ENCODE measurements around the gene S100A9. TPM values are rescaled to one million over a fixed set of nuclear protein-coding genes. Genes with fewer than 3 reads are reported as not detected.
"Not testable (repeated sequence)": the region's sequence is repeated elsewhere in the genome, so short reads cannot be mapped to it uniquely, and the experiment has no call there.

The S100A9 gene
- total and polyA plus RNA-seq, 4 donors, result 394 to 16,342 (median 659) TPM

DNA sequence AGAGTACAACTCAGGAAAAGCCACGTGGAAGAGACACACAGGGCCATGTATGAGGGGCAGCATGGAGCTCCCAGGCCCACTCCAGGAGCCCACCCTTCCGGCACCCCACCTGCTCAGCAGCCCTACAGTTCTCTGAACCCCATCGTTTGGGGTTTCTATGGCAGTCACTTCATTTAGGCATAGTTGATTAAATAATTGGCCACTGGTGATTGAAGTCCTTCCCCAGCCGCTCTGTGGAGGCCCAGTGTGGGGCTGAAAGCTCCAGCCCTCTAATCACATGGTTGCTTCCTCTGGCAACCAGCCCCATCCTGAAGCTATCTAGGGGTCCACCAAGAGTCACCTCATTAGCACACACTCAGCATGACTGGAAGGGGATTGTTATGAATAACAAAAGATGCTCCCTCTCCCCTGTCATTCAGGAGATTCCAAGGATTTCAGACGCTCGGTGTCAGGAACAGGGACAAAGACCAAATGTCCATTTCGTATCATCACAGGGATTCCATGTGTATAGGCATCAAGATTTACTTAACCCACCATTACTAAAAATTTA lies 46.5 kb downstream of the S100A9 start:
- ATAC-seq (ENCODE audit: insufficient read depth, low FRiP score), result no peak
- WGBS, 2 donors, result 77 to 80% methylated on average over 7 of the region's 7 CpGs
- Histone ChIP-seq H3K4me3 (no peak overlapping the region), H3K36me3 (ENCODE audit: control insufficient read depth in 4 of 4, insufficient read depth in 4 of 4, low read length in 4 of 4) (no peaks in the 10 kb centered on the region), H3K9me3 (ENCODE audit: control insufficient read depth in 4 of 4, insufficient read depth in 3 of 4, low read length in 3 of 4) (peaks cover 0 to 3% (median 0%) of the 10 kb centered on the region in 4 donors), H3K27ac (ENCODE audit: low read depth in 1 of 2, low read length in 1 of 2) (no peak overlapping the region), H3K4me1 (ENCODE audit: control insufficient read depth in 5 of 5, insufficient read depth in 5 of 5, low read length in 5 of 5) (no peaks in the 10 kb centered on the region), H3K27me3 (ENCODE audit: control insufficient read depth in 3 of 3, insufficient read depth in 3 of 3, low read length in 2 of 3) (peaks cover 0 to 2% (median 0%) of the 10 kb centered on the region in 3 donors), H3K9ac (ENCODE audit: insufficient read depth in 1 of 2, low read length in 2 of 2) (no peak overlapping the region)
- DNase-seq, result no peak
- TF ChIP-seq, protein P1, sequence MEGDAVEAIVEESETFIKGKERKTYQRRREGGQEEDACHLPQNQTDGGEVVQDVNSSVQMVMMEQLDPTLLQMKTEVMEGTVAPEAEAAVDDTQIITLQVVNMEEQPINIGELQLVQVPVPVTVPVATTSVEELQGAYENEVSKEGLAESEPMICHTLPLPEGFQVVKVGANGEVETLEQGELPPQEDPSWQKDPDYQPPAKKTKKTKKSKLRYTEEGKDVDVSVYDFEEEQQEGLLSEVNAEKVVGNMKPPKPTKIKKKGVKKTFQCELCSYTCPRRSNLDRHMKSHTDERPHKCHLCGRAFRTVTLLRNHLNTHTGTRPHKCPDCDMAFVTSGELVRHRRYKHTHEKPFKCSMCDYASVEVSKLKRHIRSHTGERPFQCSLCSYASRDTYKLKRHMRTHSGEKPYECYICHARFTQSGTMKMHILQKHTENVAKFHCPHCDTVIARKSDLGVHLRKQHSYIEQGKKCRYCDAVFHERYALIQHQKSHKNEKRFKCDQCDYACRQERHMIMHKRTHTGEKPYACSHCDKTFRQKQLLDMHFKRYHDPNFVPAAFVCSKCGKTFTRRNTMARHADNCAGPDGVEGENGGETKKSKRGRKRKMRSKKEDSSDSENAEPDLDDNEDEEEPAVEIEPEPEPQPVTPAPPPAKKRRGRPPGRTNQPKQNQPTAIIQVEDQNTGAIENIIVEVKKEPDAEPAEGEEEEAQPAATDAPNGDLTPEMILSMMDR (IDR thresholded peaks at IDR 0.05; ENCODE audit: control extremely low read depth, extremely low read depth), result no peak

DNA sequence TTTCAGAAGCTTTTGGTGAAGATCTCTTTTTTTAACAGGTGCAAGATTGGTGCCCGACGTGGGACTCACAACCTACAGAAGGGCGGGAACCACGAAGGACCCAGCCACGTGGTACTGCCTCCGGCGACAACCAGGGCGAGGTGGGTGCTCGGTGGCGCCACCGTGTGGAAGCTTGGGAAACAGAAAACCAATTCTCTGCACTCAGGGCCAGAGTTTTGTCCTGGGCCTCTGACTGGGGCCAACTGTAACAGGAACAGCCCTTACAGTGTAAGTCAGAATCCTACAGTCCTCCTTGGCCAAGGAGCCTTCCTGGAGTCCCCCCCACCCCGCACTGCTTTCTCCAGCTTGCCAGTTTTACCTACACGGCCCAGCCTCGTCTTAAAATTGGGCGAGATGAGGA lies 47.1 kb downstream of the S100A9 start:
- no peaks in the 10 kb centered on the region for H3K4me1 ChIP-seq (ENCODE audit: control insufficient read depth in 5 of 5, insufficient read depth in 5 of 5, low read length in 5 of 5)
- H3K9me3 ChIP-seq (ENCODE audit: control insufficient read depth in 4 of 4, insufficient read depth in 3 of 4, low read length in 3 of 4), result peaks cover 0 to 3% (median 0%) of the 10 kb centered on the region in 4 donors
- TF ChIP-seq, protein P1 (IDR thresholded peaks at IDR 0.05; ENCODE audit: control extremely low read depth, extremely low read depth), result peak; percentile 22
- ATAC-seq (ENCODE audit: insufficient read depth, low FRiP score), result peak; percentile 27
- H3K27me3 ChIP-seq (ENCODE audit: control insufficient read depth in 3 of 3, insufficient read depth in 3 of 3, low read length in 2 of 3), result peaks cover 0 to 2% (median 0%) of the 10 kb centered on the region in 3 donors
- 35% methylated on average over 15 of the region's 15 CpGs for WGBS, 2 donors
- no peak overlapping the region for H3K9ac ChIP-seq (ENCODE audit: insufficient read depth in 1 of 2, low read length in 2 of 2)
- DNase-seq, result no peak
- H3K27ac ChIP-seq (ENCODE audit: low read depth in 1 of 2, low read length in 1 of 2), result no peak overlapping the region
- no peak overlapping the region for H3K4me3 ChIP-seq
- no peaks in the 10 kb centered on the region for H3K36me3 ChIP-seq (ENCODE audit: control insufficient read depth in 4 of 4, insufficient read depth in 4 of 4, low read length in 4 of 4)

DNA sequence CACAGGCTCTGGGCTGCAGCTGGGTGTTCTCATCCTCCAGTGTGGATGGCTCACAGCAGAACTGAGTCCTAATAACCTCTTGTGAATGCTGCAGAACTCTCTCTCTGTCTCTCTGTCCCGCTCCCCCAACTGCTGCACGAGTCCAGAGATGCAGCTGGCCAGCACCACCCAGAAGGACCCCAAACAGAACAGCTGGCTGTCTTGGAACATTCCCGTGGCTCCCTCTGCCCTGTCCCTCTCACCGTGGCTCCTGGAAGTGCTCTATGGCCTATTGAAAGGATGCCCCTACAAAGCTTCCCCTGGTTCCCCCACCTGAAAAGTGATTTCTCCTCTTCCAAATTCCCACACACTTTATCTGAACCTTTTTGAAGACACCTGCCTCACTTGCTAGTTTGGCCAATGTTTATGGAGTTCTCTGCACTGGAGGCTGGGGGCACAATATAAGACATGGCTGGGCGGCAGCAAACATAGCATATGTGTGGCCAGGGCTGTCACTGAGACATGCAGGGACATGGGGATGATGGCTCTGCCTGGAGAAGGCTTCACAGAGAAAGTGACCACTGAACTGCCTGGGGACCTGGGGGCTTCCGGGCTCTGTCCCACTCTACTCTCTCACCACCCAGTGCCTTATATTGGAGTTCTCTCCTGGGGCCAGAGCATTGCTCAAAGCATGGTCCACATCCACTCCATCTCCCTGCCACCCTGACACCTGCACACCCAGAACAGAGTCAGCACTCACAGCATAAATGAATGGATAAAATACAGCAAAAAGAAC lies 48.4 kb downstream of the S100A9 start:
- H3K4me3 ChIP-seq; H3K9me3 ChIP-seq (ENCODE audit: control insufficient read depth in 4 of 4, insufficient read depth in 3 of 4, low read length in 3 of 4); H3K4me1 ChIP-seq (ENCODE audit: control insufficient read depth in 5 of 5, insufficient read depth in 5 of 5, low read length in 5 of 5); DNase-seq; H3K36me3 ChIP-seq (ENCODE audit: control insufficient read depth in 4 of 4, insufficient read depth in 4 of 4, low read length in 4 of 4); H3K27me3 ChIP-seq (ENCODE audit: control insufficient read depth in 3 of 3, insufficient read depth in 3 of 3, low read length in 2 of 3); ATAC-seq (ENCODE audit: insufficient read depth, low FRiP score); H3K9ac ChIP-seq (ENCODE audit: insufficient read depth in 1 of 2, low read length in 2 of 2); H3K27ac ChIP-seq (ENCODE audit: low read depth in 1 of 2, low read length in 1 of 2): not testable (repeated sequence)
- WGBS, 2 donors, result 80 to 94% methylated on average over 6 of the region's 6 CpGs

DNA sequence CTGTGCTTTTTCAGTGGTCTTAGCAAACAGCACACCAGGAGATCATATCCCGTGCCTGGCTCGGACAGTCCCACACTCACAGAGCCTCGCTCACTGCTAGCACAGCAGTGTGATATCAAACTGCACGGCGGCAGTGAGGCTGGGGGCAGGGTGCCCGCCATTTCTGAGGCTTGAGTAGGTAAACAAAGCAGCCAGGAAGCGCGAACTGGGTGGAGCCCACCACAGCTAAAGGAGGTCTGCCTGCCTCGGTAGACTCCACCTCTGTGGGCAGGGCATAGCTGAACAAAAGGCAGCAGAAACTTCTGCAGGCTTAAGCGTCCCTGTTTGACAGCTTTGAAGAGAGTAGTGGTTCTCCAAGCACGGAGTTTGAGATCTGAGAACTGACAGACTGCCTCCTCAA lies 49.6 kb downstream of the S100A9 start:
- H3K9me3 ChIP-seq (ENCODE audit: control insufficient read depth in 4 of 4, insufficient read depth in 3 of 4, low read length in 3 of 4); H3K27me3 ChIP-seq (ENCODE audit: control insufficient read depth in 3 of 3, insufficient read depth in 3 of 3, low read length in 2 of 3); H3K36me3 ChIP-seq (ENCODE audit: control insufficient read depth in 4 of 4, insufficient read depth in 4 of 4, low read length in 4 of 4); H3K9ac ChIP-seq (ENCODE audit: insufficient read depth in 1 of 2, low read length in 2 of 2); DNase-seq; ATAC-seq (ENCODE audit: insufficient read depth, low FRiP score); H3K27ac ChIP-seq (ENCODE audit: low read depth in 1 of 2, low read length in 1 of 2); H3K4me3 ChIP-seq; H3K4me1 ChIP-seq (ENCODE audit: control insufficient read depth in 5 of 5, insufficient read depth in 5 of 5, low read length in 5 of 5): not testable (repeated sequence)
- 48 to 68% methylated on average over 11 of the region's 11 CpGs for WGBS, 2 donors

Small RNA genes lying within 50 kb of the gene (small RNA-seq; reads per million reads assigned to genes)
- gene RNU6-160P (ENCODE audit: low replicate concordance) (not detected), gene S100A15A (ENCODE audit: low replicate concordance) (not detected)

Other genes with a start within 250 kb of the S100A9 start
- not detected for gene SPRR2F, start 244.3 kb upstream of the S100A9 start, total RNA-seq
- gene SPRR2F, start 244.3 kb upstream of the S100A9 start, polyA plus RNA-seq, result under 1 TPM in 1 of 2 donors, not detected in 1; 0.73 TPM
- gene SPRR2G, start 207.0 kb upstream of the S100A9 start, total RNA-seq, result not detected
- gene SPRR2G, start 207.0 kb upstream of the S100A9 start, polyA plus RNA-seq, result not detected
- not detected for gene LELP1, start 154.4 kb upstream of the S100A9 start, total RNA-seq
- gene LELP1, start 154.4 kb upstream of the S100A9 start, polyA plus RNA-seq, result not detected
- gene PRR9, start 140.3 kb upstream of the S100A9 start, total RNA-seq, result not detected
- under 1 TPM in 1 of 2 donors, not detected in 1; 0.22 TPM for gene PRR9, start 140.3 kb upstream of the S100A9 start, polyA plus RNA-seq
- not detected for gene LORICRIN, start 98.2 kb upstream of the S100A9 start, total RNA-seq
- not detected for gene LORICRIN, start 98.2 kb upstream of the S100A9 start, polyA plus RNA-seq
- gene PGLYRP3, start 44.9 kb upstream of the S100A9 start, total RNA-seq, result not detected
- gene PGLYRP3, start 44.9 kb upstream of the S100A9 start, polyA plus RNA-seq, result not detected
- 1 to 10 TPM; 1.0 to 3.1 TPM for gene PGLYRP4, start 9.0 kb upstream of the S100A9 start, total RNA-seq
- gene PGLYRP4, start 9.0 kb upstream of the S100A9 start, polyA plus RNA-seq, result 1 to 10 TPM in 1 of 2 donors, under 1 TPM in 1; 0.18 to 1.0 TPM
- gene S100A12, start 17.8 kb downstream of the S100A9 start, total RNA-seq, result 10 to 100 TPM; 14.9 to 31.7 TPM
- gene S100A12, start 17.8 kb downstream of the S100A9 start, polyA plus RNA-seq, result 1,000 to 10,000 TPM in 1 of 2 donors, 10 to 100 TPM in 1; 43.9 to 1,191 TPM
- gene S100A8, start 33.2 kb downstream of the S100A9 start, total RNA-seq, result 100 to 1,000 TPM in 1 of 2 donors, 10 to 100 TPM in 1; 69.8 to 556 TPM
- 1,000 to 10,000 TPM in 1 of 2 donors, 100 to 1,000 TPM in 1; 623 to 6,695 TPM for gene S100A8, start 33.2 kb downstream of the S100A9 start, polyA plus RNA-seq
- gene S100A7A, start 58.7 kb downstream of the S100A9 start, total RNA-seq, result not detected
- not detected for gene S100A7A, start 58.7 kb downstream of the S100A9 start, polyA plus RNA-seq
- gene S100A7, start 102.8 kb downstream of the S100A9 start, total RNA-seq, result not detected
- under 1 TPM in 1 of 2 donors, not detected in 1; 0.47 TPM for gene S100A7, start 102.8 kb downstream of the S100A9 start, polyA plus RNA-seq
- 1,000 to 10,000 TPM in 1 of 2 donors, 100 to 1,000 TPM in 1; 165 to 1,591 TPM for gene S100A6, start 178.1 kb downstream of the S100A9 start, total RNA-seq
- gene S100A6, start 178.1 kb downstream of the S100A9 start, polyA plus RNA-seq, result over 10,000 TPM in 1 of 2 donors, 1,000 to 10,000 TPM in 1; 2,413 to 10,136 TPM
- under 1 TPM in 1 of 2 donors, not detected in 1; 0.31 TPM for gene S100A5, start 183.1 kb downstream of the S100A9 start, total RNA-seq
- under 1 TPM; 0.31 to 0.32 TPM for gene S100A5, start 183.1 kb downstream of the S100A9 start, polyA plus RNA-seq
- 100 to 1,000 TPM in 1 of 2 donors, 10 to 100 TPM in 1; 44.0 to 665 TPM for gene S100A4, start 188.0 kb downstream of the S100A9 start, total RNA-seq
- gene S100A4, start 188.0 kb downstream of the S100A9 start, polyA plus RNA-seq, result 1,000 to 10,000 TPM in 1 of 2 donors, 100 to 1,000 TPM in 1; 860 to 2,351 TPM
- 1 to 10 TPM; 3.0 to 5.4 TPM for gene S100A3, start 191.4 kb downstream of the S100A9 start, total RNA-seq
- gene S100A3, start 191.4 kb downstream of the S100A9 start, polyA plus RNA-seq, result 1 to 10 TPM; 6.5 to 8.0 TPM
- gene S100A2, start 208.0 kb downstream of the S100A9 start, total RNA-seq, result 10 to 100 TPM in 1 of 2 donors, 1 to 10 TPM in 1; 1.1 to 41.2 TPM
- 100 to 1,000 TPM in 1 of 2 donors, 10 to 100 TPM in 1; 68.4 to 261 TPM for gene S100A2, start 208.0 kb downstream of the S100A9 start, polyA plus RNA-seq